SK-N-MC (cell line): ENCODE results near the gene PAK5.

Source experiments
- EZH2 ChIP-seq: fragments of 200-600 bp; sonication (generic); IDR thresholded peaks from one replicate; pipeline ENCODE4 v1.6.1; 2017; ENCODE audit warnings: antibody characterized with exemption
- POLR2AphosphoS5 ChIP-seq: IDR thresholded peaks from 2 replicates; pipeline ENCODE4 v1.6.1; 2012; ENCODE audit warnings: mild to moderate bottlenecking, low read depth, low read length, borderline replicate concordance

- TF ChIP-seq EZH2 = no peak
- TF ChIP-seq POLR2AphosphoS5 = no peak
These were observed 178.5 kb downstream of the PAK5 start for GRCh38 chr20:9660236-9660868.
